Esophagus squamous epithelium (tissue), 4 donors: ENCODE results near the gene MUC22.

Experiments
- POLR2A ChIP-seq, 4 donors: fragments of 450-650 bp; IDR thresholded peaks; one replicate each; pipeline ENCODE4 v1.6.1; 2017; ENCODE audit warnings: antibody characterized with exemption in 4 of 4, mild to moderate bottlenecking in 4 of 4, moderate library complexity in 3 of 4
- TF ChIP-seq, protein P1 (sequence below), 6 experiments: fragments of 450-650 bp in 4 of 6; fragments of 200-600 bp in 2 of 6; sonication (generic) in 2 of 6; IDR thresholded peaks; one replicate each; pipeline ENCODE4 v1.5.1; 2016 to 2019; ENCODE audit warnings: antibody characterized with exemption in 6 of 6, mild to moderate bottlenecking in 4 of 6, moderate library complexity in 4 of 6

DNA sequence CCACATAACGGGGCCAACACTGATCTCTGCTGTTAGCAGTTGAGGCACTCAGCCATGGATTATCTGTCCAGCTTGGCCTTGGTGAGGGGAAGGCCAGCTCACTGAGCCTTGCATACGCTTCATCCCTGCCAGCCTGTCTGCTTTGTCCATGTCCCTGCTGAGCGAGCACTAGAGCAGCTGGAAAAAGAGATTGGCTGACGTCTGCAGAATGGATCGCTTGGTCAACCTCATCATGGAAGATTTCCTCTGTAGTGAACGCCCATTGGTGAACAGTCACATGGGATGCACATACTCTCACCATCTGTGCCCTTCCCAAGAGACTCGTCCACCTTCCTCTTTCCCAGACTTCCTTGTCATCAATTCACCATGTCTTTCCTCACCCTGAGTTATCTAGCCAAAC is 26.9 kb downstream of the MUC22 start:
- TF ChIP-seq, protein P1, sequence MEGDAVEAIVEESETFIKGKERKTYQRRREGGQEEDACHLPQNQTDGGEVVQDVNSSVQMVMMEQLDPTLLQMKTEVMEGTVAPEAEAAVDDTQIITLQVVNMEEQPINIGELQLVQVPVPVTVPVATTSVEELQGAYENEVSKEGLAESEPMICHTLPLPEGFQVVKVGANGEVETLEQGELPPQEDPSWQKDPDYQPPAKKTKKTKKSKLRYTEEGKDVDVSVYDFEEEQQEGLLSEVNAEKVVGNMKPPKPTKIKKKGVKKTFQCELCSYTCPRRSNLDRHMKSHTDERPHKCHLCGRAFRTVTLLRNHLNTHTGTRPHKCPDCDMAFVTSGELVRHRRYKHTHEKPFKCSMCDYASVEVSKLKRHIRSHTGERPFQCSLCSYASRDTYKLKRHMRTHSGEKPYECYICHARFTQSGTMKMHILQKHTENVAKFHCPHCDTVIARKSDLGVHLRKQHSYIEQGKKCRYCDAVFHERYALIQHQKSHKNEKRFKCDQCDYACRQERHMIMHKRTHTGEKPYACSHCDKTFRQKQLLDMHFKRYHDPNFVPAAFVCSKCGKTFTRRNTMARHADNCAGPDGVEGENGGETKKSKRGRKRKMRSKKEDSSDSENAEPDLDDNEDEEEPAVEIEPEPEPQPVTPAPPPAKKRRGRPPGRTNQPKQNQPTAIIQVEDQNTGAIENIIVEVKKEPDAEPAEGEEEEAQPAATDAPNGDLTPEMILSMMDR (IDR thresholded peaks at IDR 0.05): no peak
- no peak for TF ChIP-seq POLR2A (IDR thresholded peaks at IDR 0.05)
